ENCODE data around the gene SCTR. TPM values are rescaled to one million over a fixed set of nuclear protein-coding genes. Genes with fewer than 3 reads are reported as not detected.

SCTR gene
- total and polyA plus RNA-seq, 2 of the 13 experiments (the other 11 are each of a cell fraction or from before 2014, with no cell fraction given): not detected

DNA sequence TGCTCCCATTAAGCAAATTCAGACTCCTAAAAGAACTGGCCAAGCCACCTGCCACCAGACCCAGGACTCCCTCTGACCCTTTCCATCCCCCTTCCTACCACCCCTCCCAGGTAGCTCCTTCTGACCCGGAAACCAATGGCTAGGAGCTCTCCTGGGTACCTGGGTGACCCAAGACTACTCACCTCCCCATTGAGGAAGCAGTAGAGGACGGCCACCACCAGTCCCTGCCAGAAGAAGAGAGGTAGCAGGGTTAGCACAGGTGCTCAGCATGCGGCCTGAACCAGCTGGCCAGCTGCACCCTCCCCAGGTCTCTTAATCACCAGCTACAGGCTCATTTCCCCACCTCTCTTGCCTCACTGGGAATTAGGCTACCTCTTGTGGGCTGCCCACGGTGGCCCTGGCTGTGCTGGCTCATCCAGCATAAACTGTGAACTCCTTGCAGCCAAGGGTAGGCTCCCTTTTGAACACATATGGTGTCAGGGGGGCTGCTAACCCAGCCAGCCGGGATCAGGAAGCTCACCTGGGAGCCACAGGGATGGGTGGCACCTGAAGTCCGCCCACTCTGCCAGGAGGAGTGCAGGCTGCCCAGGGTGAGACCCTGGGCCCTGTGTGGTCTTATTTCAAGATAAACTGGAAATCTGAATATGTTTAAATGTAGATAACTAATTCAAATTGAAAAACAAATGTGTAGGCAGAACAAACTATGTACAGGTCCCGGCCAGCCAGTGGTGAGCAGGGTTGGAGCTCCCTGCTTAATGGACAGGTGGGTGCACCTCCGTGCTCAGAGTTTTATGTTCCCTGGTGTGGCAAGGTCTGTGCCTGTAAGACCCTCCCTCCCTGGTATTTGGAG lies 82.7 kb downstream of the SCTR start (continued):
- TF ChIP-seq, protein P1, sequence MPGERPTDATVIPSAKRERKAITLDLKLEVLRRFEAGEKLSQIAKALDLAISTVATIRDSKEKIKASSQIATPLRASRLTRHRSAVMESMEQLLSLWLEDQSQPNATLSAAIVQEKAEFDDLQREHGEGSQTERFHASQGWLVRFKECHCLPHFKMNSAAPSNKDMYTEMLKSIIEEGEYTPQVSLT (CRISPR knock-in tag; IDR thresholded peaks at IDR 0.05; ENCODE audit: borderline replicate concordance, low read depth): no peak
- TF ChIP-seq ZBTB20 (CRISPR knock-in tag; IDR thresholded peaks at IDR 0.05; ENCODE audit: borderline replicate concordance, low read depth) (no peak), ZNF232 (CRISPR knock-in tag; IDR thresholded peaks at IDR 0.05; ENCODE audit: borderline replicate concordance) (0 out of 2 replicates have a peak, but pooled peaks have one; percentile 10), ZNF891 (CRISPR knock-in tag; IDR thresholded peaks at IDR 0.05) (no peak), ZNF326 (CRISPR knock-in tag; IDR thresholded peaks at IDR 0.05; ENCODE audit: borderline replicate concordance) (peak; percentile 53; the same call in 1 of the 2 replicates), KDM2A (CRISPR knock-in tag; IDR thresholded peaks at IDR 0.05; ENCODE audit: borderline replicate concordance, low read depth) (peak; percentile 12; the same call in 1 of the 2 replicates), AKAP8 (CRISPR knock-in tag; IDR thresholded peaks at IDR 0.05) (peak; percentile 6; the same call in 1 of the 2 replicates), BHLHE40 (IDR thresholded peaks at IDR 0.05; ENCODE audit: low read length) (no peak), EEA1 (CRISPR knock-in tag; IDR thresholded peaks at IDR 0.05; ENCODE audit: borderline replicate concordance) (no peak), FOXP1 (IDR thresholded peaks at IDR 0.05) (no peak), FOXP1 (CRISPR knock-in tag; IDR thresholded peaks at IDR 0.05) (no peak), AGO1 (IDR thresholded peaks at IDR 0.05; ENCODE audit: low read depth, low read length, poor library complexity, severe bottlenecking) (peak; percentile 37), MEF2D (CRISPR knock-in tag; IDR thresholded peaks at IDR 0.05) (peak; percentile 16; the same call in 1 of the 2 replicates), CREM (IDR thresholded peaks at IDR 0.05) (no peak), CREM (CRISPR knock-in tag; IDR thresholded peaks at IDR 0.05) (no peak), POLR2G (IDR thresholded peaks at IDR 0.05; ENCODE audit: low read depth, low read length) (peak; percentile 62; the same call in 1 of the 2 replicates)
- TF ChIP-seq, protein P2, sequence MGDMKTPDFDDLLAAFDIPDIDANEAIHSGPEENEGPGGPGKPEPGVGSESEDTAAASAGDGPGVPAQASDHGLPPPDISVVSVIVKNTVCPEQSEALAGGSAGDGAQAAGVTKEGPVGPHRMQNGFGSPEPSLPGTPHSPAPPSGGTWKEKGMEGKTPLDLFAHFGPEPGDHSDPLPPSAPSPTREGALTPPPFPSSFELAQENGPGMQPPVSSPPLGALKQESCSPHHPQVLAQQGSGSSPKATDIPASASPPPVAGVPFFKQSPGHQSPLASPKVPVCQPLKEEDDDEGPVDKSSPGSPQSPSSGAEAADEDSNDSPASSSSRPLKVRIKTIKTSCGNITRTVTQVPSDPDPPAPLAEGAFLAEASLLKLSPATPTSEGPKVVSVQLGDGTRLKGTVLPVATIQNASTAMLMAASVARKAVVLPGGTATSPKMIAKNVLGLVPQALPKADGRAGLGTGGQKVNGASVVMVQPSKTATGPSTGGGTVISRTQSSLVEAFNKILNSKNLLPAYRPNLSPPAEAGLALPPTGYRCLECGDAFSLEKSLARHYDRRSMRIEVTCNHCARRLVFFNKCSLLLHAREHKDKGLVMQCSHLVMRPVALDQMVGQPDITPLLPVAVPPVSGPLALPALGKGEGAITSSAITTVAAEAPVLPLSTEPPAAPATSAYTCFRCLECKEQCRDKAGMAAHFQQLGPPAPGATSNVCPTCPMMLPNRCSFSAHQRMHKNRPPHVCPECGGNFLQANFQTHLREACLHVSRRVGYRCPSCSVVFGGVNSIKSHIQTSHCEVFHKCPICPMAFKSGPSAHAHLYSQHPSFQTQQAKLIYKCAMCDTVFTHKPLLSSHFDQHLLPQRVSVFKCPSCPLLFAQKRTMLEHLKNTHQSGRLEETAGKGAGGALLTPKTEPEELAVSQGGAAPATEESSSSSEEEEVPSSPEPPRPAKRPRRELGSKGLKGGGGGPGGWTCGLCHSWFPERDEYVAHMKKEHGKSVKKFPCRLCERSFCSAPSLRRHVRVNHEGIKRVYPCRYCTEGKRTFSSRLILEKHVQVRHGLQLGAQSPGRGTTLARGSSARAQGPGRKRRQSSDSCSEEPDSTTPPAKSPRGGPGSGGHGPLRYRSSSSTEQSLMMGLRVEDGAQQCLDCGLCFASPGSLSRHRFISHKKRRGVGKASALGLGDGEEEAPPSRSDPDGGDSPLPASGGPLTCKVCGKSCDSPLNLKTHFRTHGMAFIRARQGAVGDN (CRISPR knock-in tag; IDR thresholded peaks at IDR 0.05): peak; percentile 47
- TF ChIP-seq, protein P3, sequence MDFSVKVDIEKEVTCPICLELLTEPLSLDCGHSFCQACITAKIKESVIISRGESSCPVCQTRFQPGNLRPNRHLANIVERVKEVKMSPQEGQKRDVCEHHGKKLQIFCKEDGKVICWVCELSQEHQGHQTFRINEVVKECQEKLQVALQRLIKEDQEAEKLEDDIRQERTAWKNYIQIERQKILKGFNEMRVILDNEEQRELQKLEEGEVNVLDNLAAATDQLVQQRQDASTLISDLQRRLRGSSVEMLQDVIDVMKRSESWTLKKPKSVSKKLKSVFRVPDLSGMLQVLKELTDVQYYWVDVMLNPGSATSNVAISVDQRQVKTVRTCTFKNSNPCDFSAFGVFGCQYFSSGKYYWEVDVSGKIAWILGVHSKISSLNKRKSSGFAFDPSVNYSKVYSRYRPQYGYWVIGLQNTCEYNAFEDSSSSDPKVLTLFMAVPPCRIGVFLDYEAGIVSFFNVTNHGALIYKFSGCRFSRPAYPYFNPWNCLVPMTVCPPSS (IDR thresholded peaks at IDR 0.05): no peak
